Neural progenitor cell (in vitro differentiated cells): ENCODE measurements around the gene ABCB6.

ENCODE experiments used
- CTCF ChIP-seq: fragments of 200-600 bp; sonication (generic); IDR thresholded peaks from 2 replicates; pipeline ENCODE4 v1.5.1; 2017; ENCODE audit warnings: antibody characterized with exemption, mild to moderate bottlenecking
- EZH2 ChIP-seq: fragments of 200-600 bp; sonication (generic); IDR thresholded peaks from 2 replicates; pipeline ENCODE4 v1.6.1; 2017; ENCODE audit warnings: antibody characterized with exemption, mild to moderate bottlenecking, moderate library complexity
- EZH2phosphoT487 ChIP-seq: fragments of 200-600 bp; sonication (generic); IDR thresholded peaks from 2 replicates; pipeline ENCODE4 v1.6.1; 2017; ENCODE audit warnings: antibody characterized with exemption

GRCh38 chr2:219186754-219187456, 31.9 kb downstream of the ABCB6 start:
- TF ChIP-seq CTCF (no peak), EZH2 (no peak), EZH2phosphoT487 (no peak)
